HL-60 (cell line): ENCODE results near the gene RNF145.

Experiments
- DNase-seq, 2 experiments: peaks; one replicate each; pipeline ENCODE4 v3.0.0-alpha.2; 2010 to 2020; ENCODE audit warnings: low read depth in 1 of 2, low spot score in 1 of 2
- H3K27ac ChIP-seq: fragments of 250-450 bp; sonication (Bioruptor Pico); replicated peaks from 2 replicates; pipeline ENCODE4 v1.5.1; 2020; ENCODE audit warnings: mild to moderate bottlenecking, moderate library complexity
- H3K27me3 ChIP-seq: fragments of 250-450 bp; sonication (Bioruptor Pico); 2 replicates; pipeline ENCODE4 v1.5.1; 2021; ENCODE audit warnings: mild to moderate bottlenecking, moderate library complexity; ENCODE audit not compliant: insufficient read depth, poor library complexity, severe bottlenecking
- H3K4me3 ChIP-seq: replicated peaks from 2 replicates; pipeline ENCODE4 v1.5.1; 2011; ENCODE audit warnings: mild to moderate bottlenecking, control low read depth, low read length; ENCODE audit not compliant: insufficient read depth
- CTCF ChIP-seq: IDR thresholded peaks from one replicate; pipeline ENCODE4 v1.5.1; 2011; ENCODE audit warnings: low read length, control low read depth, inconsistent platforms; ENCODE audit not compliant: insufficient read depth
- GABPA ChIP-seq: IDR thresholded peaks from 2 replicates; pipeline ENCODE4 v1.6.1; 2012; ENCODE audit warnings: low read depth
- POLR2AphosphoS5 ChIP-seq: IDR thresholded peaks from 2 replicates; pipeline ENCODE4 v1.6.1; 2012; ENCODE audit warnings: low read depth
- REST ChIP-seq: IDR thresholded peaks from 2 replicates; pipeline ENCODE4 v1.6.1; 2012; ENCODE audit warnings: low read depth; ENCODE audit not compliant: insufficient replicate concordance
- SPI1 ChIP-seq: IDR thresholded peaks from 2 replicates; pipeline ENCODE4 v1.6.1; 2012; ENCODE audit warnings: low read depth, mild to moderate bottlenecking, borderline replicate concordance

The RNF145 gene

GRCh38 chr5:159215886-159216285 lies 6.5 kb upstream of the RNF145 start:
- H3K4me3 ChIP-seq: no peak overlapping the region
- peak in 1 of 2 experiments; percentile 52 for DNase-seq
- TF ChIP-seq CTCF: no peak
- TF ChIP-seq REST: no peak
- no peak for TF ChIP-seq GABPA
- TF ChIP-seq POLR2AphosphoS5: no peak
- TF ChIP-seq SPI1: no peak
- peak overlapping the region; percentile 49 for H3K27ac ChIP-seq
- no peaks in the 10 kb centered on the region for H3K27me3 ChIP-seq

GRCh38 chr5:159214486-159215271 lies 5.3 kb upstream of the RNF145 start:
- TF ChIP-seq REST (no peak), SPI1 (no peak), CTCF (no peak), GABPA (no peak), POLR2AphosphoS5 (no peak)
- H3K4me3 ChIP-seq: no peak overlapping the region
- no peak overlapping the region for H3K27ac ChIP-seq
- DNase-seq: no peak
- no peaks in the 10 kb centered on the region for H3K27me3 ChIP-seq

GRCh38 chr5:159212657-159213462 lies 3.5 kb upstream of the RNF145 start:
- TF ChIP-seq CTCF: no peak
- TF ChIP-seq SPI1: peak; percentile 84
- H3K27ac ChIP-seq: peak overlapping the region; percentile 33
- DNase-seq: peak; percentile 58 to 61
- H3K27me3 ChIP-seq: no peaks in the 10 kb centered on the region
- no peak overlapping the region for H3K4me3 ChIP-seq
